Activated CD8-positive, alpha-beta T cell treated with anti-CD3 and anti-CD28 coated beads for 36 hours (primary cell): ENCODE results near the gene MARCHF6. TPM values are rescaled to one million over a fixed set of nuclear protein-coding genes. Genes with fewer than 3 reads are reported as not detected.

Experiments used
- ATAC-seq: fragments of 200-7000 bp; cut with Tn5 transposase; one replicate; pipeline ENCODE4 v1.10.0; 2021; ENCODE audit warnings: mild to moderate bottlenecking, moderate library complexity
- CTCF ChIA-PET: fragments of 350-600 bp; sonication (Branson Sonifier 250); formaldehyde crosslinking; loops from one replicate; lab custom pipeline; 2021; ENCODE audit warnings: antibody characterized with exemption; lab: Charles Lee
- POLR2A ChIA-PET: fragments of 350-600 bp; sonication (Branson Sonifier 250); formaldehyde crosslinking; loops from one replicate; lab custom pipeline; 2021; ENCODE audit warnings: antibody characterized with exemption; lab: Charles Lee
- DNase-seq: peaks from one replicate; pipeline ENCODE4 v3.0.0-alpha.2; 2020
- H3K27ac Mint-ChIP-seq: one replicate; pipeline ENCODE4 v1.8.0; 2021; ENCODE audit warnings: mild to moderate bottlenecking, mixed read lengths
- H3K27me3 Mint-ChIP-seq: one replicate; pipeline ENCODE4 v1.8.0; 2021; ENCODE audit warnings: mixed read lengths
- H3K36me3 Mint-ChIP-seq: one replicate; pipeline ENCODE4 v1.8.0; 2021; ENCODE audit warnings: low read depth, mixed read lengths
- H3K4me1 Mint-ChIP-seq: one replicate; pipeline ENCODE4 v1.8.0; 2021; ENCODE audit warnings: low read depth, mixed read lengths
- H3K4me3 Mint-ChIP-seq: one replicate; pipeline ENCODE4 v1.8.0; 2021; ENCODE audit warnings: mild to moderate bottlenecking, moderate library complexity, mixed read lengths
- H3K9me3 Mint-ChIP-seq: one replicate; pipeline ENCODE4 v1.8.0; 2021; ENCODE audit warnings: mixed read lengths
- CTCF ChIP-seq: fragments of 200-600 bp; IDR thresholded peaks from one replicate; pipeline ENCODE4 v1.8.0; 2022; ENCODE audit warnings: antibody characterized with exemption, mild to moderate bottlenecking
- intact Hi-C: fragments of 100-400 bp; cut with micrococcal nuclease; formaldehyde crosslinking; loops from one replicate; pipeline ENCODE4 v1.10.0; 2022
- total RNA-seq, 2 experiments: library from RNA; stranded (reverse); gene quantifications; one replicate each; pipeline ENCODE4 v1.2.3, GENCODE V29; 2021

Gene MARCHF6
- total RNA-seq, 2 experiments from 2014 or later, result 92.8 to 95.6 TPM

- intact Hi-C loops, result no loop called here
- DNase-seq (no peak), ATAC-seq (no peak)
- CTCF ChIA-PET, result no interaction called here
- Mint-ChIP-seq H3K9me3 (no peaks in the 10 kb centered on the region), H3K4me1 (peaks cover 4% of the 10 kb centered on the region), H3K4me3 (no peak overlapping the region), H3K27me3 (peaks cover 37% of the 10 kb centered on the region), H3K27ac (no peak overlapping the region), H3K36me3 (peaks cover 2% of the 10 kb centered on the region)
- POLR2A ChIA-PET, result no interaction called here
- no peak for TF ChIP-seq CTCF
These were observed 22.8 kb upstream of the MARCHF6 start for GRCh38 chr5:10330511-10331230.

- no peak overlapping the region for H3K4me3 Mint-ChIP-seq
- H3K9me3 Mint-ChIP-seq, result no peaks in the 10 kb centered on the region
- H3K27me3 Mint-ChIP-seq, result peaks cover 37% of the 10 kb centered on the region
- ATAC-seq, result no peak
- DNase-seq, result no peak
- no peak for TF ChIP-seq CTCF
- H3K36me3 Mint-ChIP-seq, result peaks cover 2% of the 10 kb centered on the region
- ChIA-PET CTCF (no interaction called here), POLR2A (interaction anchor here (0.5 to 1.0 kb wide), 2 partner anchors 21 to 117 kb away, joined by 3 read pairs; no protein-coding TSS in a partner anchor)
- no peak overlapping the region for H3K27ac Mint-ChIP-seq
- intact Hi-C loops, result no loop called here
- H3K4me1 Mint-ChIP-seq, result peaks cover 4% of the 10 kb centered on the region
These were observed 22.1 kb upstream of the MARCHF6 start for GRCh38 chr5:10331341-10331796.

GRCh38 chr5:10332301-10332700, 21.2 kb upstream of the MARCHF6 start:
- intact Hi-C loops, result no loop called here

GRCh38 chr5:10333154-10334006, 20.1 kb upstream of the MARCHF6 start:
- ChIA-PET POLR2A (no interaction called here), CTCF (no interaction called here)
- TF ChIP-seq CTCF, result no peak
- intact Hi-C loops, result no loop called here
- peak overlapping the region; percentile 73 for H3K4me3 Mint-ChIP-seq
- no peaks in the 10 kb centered on the region for H3K9me3 Mint-ChIP-seq
- peaks cover 2% of the 10 kb centered on the region for H3K36me3 Mint-ChIP-seq
- H3K4me1 Mint-ChIP-seq, result peaks cover 4% of the 10 kb centered on the region
- H3K27me3 Mint-ChIP-seq, result peaks cover 37% of the 10 kb centered on the region
- no peak overlapping the region for H3K27ac Mint-ChIP-seq
- ATAC-seq (peak; percentile 39), DNase-seq (peak; percentile 22)

More at GRCh38 chr5:10332301-10332700, 21.2 kb upstream of the MARCHF6 start:
- Mint-ChIP-seq H3K4me1 (peaks cover 4% of the 10 kb centered on the region), H3K36me3 (peaks cover 2% of the 10 kb centered on the region), H3K9me3 (no peaks in the 10 kb centered on the region), H3K27ac (no peak overlapping the region), H3K4me3 (no peak overlapping the region), H3K27me3 (peaks cover 37% of the 10 kb centered on the region)
- peak; percentile 39 for ATAC-seq
- ChIA-PET CTCF (interaction anchor here (0.7 kb wide), 1 partner anchor 49 kb away, joined by 3 read pairs; no protein-coding TSS in a partner anchor), POLR2A (no interaction called here)
- no peak for TF ChIP-seq CTCF
- no peak for DNase-seq
